ENCODE data around the gene PPP1R1A. TPM values are rescaled to one million over a fixed set of nuclear protein-coding genes. Genes with fewer than 3 reads are reported as not detected.

PPP1R1A gene
- total and polyA plus RNA-seq, 2 donors (not counting 1 experiment from before 2014, with no cell fraction given) = not detected

GRCh38 chr12:54629925-54630324, 41.5 kb upstream of the PPP1R1A start:
- no peaks in the 10 kb centered on the region for H3K9me3 Mint-ChIP-seq (ENCODE audit: insufficient read depth)
- H3K27ac ChIP-seq (ENCODE audit: low read length in 2 of 2) = no peak overlapping the region
- peaks cover 0 to 37% (median 8%) of the 10 kb centered on the region in 4 experiments for H3K27me3 ChIP-seq (replicated peaks in 1 of 4; ENCODE audit: control extremely low read depth in 1 of 4, control insufficient read depth in 3 of 4, insufficient read depth in 4 of 4, low read length in 3 of 4)
- no peak overlapping the region for H3K4me3 Mint-ChIP-seq
- peaks cover 2 to 15% (median 14%) of the 10 kb centered on the region in 3 donors for H3K9me3 ChIP-seq (ENCODE audit: control extremely low read depth in 1 of 3, control insufficient read depth in 2 of 3, insufficient read depth in 1 of 3, low read length in 2 of 3)
- no peak overlapping the region for H2AFZ ChIP-seq (ENCODE audit: insufficient read depth, low read depth, low read length, poor library complexity, severe bottlenecking)
- WGBS (ENCODE audit: insufficient coverage) = 90% methylated on average over 1 of the region's 2 CpGs
- H3K9ac ChIP-seq (ENCODE audit: low read length) = no peak overlapping the region
- no peak overlapping the region for H3K27ac Mint-ChIP-seq
- no peaks in the 10 kb centered on the region for H3K36me3 ChIP-seq (replicated peaks in 1 of 2; ENCODE audit: control extremely low read depth in 1 of 2, control insufficient read depth in 1 of 2, extremely low read depth in 1 of 2, insufficient read depth in 2 of 2, low read length in 1 of 2)
- intact Hi-C loops (cut with micrococcal nuclease) = no loop called here
- ATAC-seq (ENCODE audit: low read depth) (no peak), DNase-seq (no peak)
- CTCF ChIA-PET = no interaction called here
- TF ChIP-seq EZH2 (IDR thresholded peaks at IDR 0.05; ENCODE audit: borderline replicate concordance, insufficient read depth, low read depth, low read length, poor library complexity, severe bottlenecking) (no peak), CTCF (IDR thresholded peaks at IDR 0.05) (no peak)
- no peaks in the 10 kb centered on the region for H3K4me1 ChIP-seq (ENCODE audit: control insufficient read depth in 2 of 2, insufficient read depth in 2 of 2, low read length in 2 of 2)
- no peaks in the 10 kb centered on the region for H4K20me1 ChIP-seq (ENCODE audit: control insufficient read depth, insufficient read depth, low read length, poor library complexity, severe bottlenecking)
- H3K4me2 ChIP-seq (replicated peaks; ENCODE audit: low read depth, low read length, poor library complexity, severe bottlenecking) = no peak overlapping the region
- H3K27me3 Mint-ChIP-seq = peaks cover 56% of the 10 kb centered on the region
- POLR2A ChIA-PET = no interaction called here
- no peaks in the 10 kb centered on the region for H3K4me1 Mint-ChIP-seq
- H3K4me3 ChIP-seq (ENCODE audit: control extremely low read depth in 1 of 5, extremely low read depth in 1 of 5, insufficient read depth in 1 of 5, low read depth in 2 of 5, low read length in 4 of 5) = no peak overlapping the region
- H3K79me2 ChIP-seq (ENCODE audit: control insufficient read depth, insufficient read depth, low read length) = no peaks in the 10 kb centered on the region

- Mint-ChIP-seq H3K4me1 (no peaks in the 10 kb centered on the region), H3K27ac (no peak overlapping the region), H3K27me3 (peaks cover 59% of the 10 kb centered on the region), H3K4me3 (no peak overlapping the region), H3K9me3 (ENCODE audit: insufficient read depth) (no peaks in the 10 kb centered on the region)
- no peaks in the 10 kb centered on the region for H3K79me2 ChIP-seq (ENCODE audit: control insufficient read depth, insufficient read depth, low read length)
- no peak overlapping the region for H3K4me2 ChIP-seq (replicated peaks; ENCODE audit: low read depth, low read length, poor library complexity, severe bottlenecking)
- H3K36me3 ChIP-seq (replicated peaks in 1 of 2; ENCODE audit: control extremely low read depth in 1 of 2, control insufficient read depth in 1 of 2, extremely low read depth in 1 of 2, insufficient read depth in 2 of 2, low read length in 1 of 2) = no peaks in the 10 kb centered on the region
- H3K4me3 ChIP-seq (ENCODE audit: control extremely low read depth in 1 of 5, extremely low read depth in 1 of 5, insufficient read depth in 1 of 5, low read depth in 2 of 5, low read length in 4 of 5) = no peak overlapping the region
- DNase-seq (no peak), ATAC-seq (ENCODE audit: low read depth) (no peak)
- 100% methylated on average over 3 of the region's 3 CpGs for WGBS (ENCODE audit: insufficient coverage)
- TF ChIP-seq CTCF (IDR thresholded peaks at IDR 0.05) (no peak), EZH2 (IDR thresholded peaks at IDR 0.05; ENCODE audit: borderline replicate concordance, insufficient read depth, low read depth, low read length, poor library complexity, severe bottlenecking) (no peak)
- H3K9ac ChIP-seq (ENCODE audit: low read length) = no peak overlapping the region
- H3K9me3 ChIP-seq (ENCODE audit: control extremely low read depth in 1 of 3, control insufficient read depth in 2 of 3, insufficient read depth in 1 of 3, low read length in 2 of 3) = peaks cover 2 to 15% (median 14%) of the 10 kb centered on the region in 3 donors
- ChIA-PET CTCF (no interaction called here), POLR2A (no interaction called here)
- no peak overlapping the region for H2AFZ ChIP-seq (ENCODE audit: insufficient read depth, low read depth, low read length, poor library complexity, severe bottlenecking)
- H4K20me1 ChIP-seq (ENCODE audit: control insufficient read depth, insufficient read depth, low read length, poor library complexity, severe bottlenecking) = no peaks in the 10 kb centered on the region
- peaks cover 0 to 37% (median 13%) of the 10 kb centered on the region in 4 experiments for H3K27me3 ChIP-seq (replicated peaks in 1 of 4; ENCODE audit: control extremely low read depth in 1 of 4, control insufficient read depth in 3 of 4, insufficient read depth in 4 of 4, low read length in 3 of 4)
- intact Hi-C loops (cut with micrococcal nuclease) = no loop called here
- H3K4me1 ChIP-seq (ENCODE audit: control insufficient read depth in 2 of 2, insufficient read depth in 2 of 2, low read length in 2 of 2) = no peaks in the 10 kb centered on the region
- no peak overlapping the region for H3K27ac ChIP-seq (ENCODE audit: low read length in 2 of 2)
Observed at GRCh38 chr12:54628186-54628846, 39.9 kb upstream of the PPP1R1A start.

Measured in B cell (primary cell).